ENCODE measurements around the gene EXOSC5. TPM values are rescaled to one million over a fixed set of nuclear protein-coding genes. Genes with fewer than 3 reads are reported as not detected.

Gene EXOSC5
- total RNA-seq, 1 experiment from 2014 or later, result 25.2 TPM

DNA sequence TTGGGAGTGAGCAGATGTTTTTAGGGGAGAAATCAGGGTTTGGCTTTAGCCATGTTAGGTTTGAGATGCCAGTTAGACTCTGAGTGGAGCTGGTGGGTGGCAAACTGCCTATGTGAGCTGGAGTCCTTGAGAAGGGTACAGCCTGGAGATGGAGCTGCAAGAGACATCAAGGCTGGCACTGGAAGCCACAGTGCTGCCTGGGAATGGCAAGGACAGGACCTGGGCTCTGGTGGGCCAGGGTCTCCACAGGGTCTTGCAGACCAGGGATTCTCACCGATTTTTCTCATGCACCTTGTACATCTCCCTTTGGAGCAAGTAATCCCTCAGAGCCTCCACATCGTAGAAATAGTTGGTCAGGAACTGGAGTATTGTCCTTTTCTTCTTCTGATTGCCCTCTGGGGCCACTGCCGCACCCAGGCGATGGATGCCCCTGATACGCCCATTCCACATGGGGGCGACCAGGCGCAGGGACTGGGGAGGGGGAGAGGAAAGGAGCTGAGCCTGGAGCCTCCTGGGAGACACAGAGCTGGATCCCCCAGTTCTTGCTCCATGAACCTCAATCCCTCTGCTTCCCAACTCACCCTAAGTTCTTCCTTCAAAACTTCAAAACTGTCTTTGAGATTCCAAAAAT lies 40.9 kb upstream of the EXOSC5 start:
- CTCF ChIA-PET, result no interaction called here
- no peak for ATAC-seq
- in situ Hi-C loops (cut with HindIII; ENCODE audit: low pct_unique_long_range_greater_than_20kb, low sequenced_read_pairs) (no loop called here), intact Hi-C loops (cut with micrococcal nuclease; ENCODE audit: unreplicated experiment) (no loop called here)
- TF ChIP-seq POLR2AphosphoS5 (IDR thresholded peaks at IDR 0.05; ENCODE audit: low read depth, low read length), result no peak
- TF ChIP-seq, protein P1, sequence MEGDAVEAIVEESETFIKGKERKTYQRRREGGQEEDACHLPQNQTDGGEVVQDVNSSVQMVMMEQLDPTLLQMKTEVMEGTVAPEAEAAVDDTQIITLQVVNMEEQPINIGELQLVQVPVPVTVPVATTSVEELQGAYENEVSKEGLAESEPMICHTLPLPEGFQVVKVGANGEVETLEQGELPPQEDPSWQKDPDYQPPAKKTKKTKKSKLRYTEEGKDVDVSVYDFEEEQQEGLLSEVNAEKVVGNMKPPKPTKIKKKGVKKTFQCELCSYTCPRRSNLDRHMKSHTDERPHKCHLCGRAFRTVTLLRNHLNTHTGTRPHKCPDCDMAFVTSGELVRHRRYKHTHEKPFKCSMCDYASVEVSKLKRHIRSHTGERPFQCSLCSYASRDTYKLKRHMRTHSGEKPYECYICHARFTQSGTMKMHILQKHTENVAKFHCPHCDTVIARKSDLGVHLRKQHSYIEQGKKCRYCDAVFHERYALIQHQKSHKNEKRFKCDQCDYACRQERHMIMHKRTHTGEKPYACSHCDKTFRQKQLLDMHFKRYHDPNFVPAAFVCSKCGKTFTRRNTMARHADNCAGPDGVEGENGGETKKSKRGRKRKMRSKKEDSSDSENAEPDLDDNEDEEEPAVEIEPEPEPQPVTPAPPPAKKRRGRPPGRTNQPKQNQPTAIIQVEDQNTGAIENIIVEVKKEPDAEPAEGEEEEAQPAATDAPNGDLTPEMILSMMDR (IDR thresholded peaks at IDR 0.05), result no peak
- TF ChIP-seq, protein P2, sequence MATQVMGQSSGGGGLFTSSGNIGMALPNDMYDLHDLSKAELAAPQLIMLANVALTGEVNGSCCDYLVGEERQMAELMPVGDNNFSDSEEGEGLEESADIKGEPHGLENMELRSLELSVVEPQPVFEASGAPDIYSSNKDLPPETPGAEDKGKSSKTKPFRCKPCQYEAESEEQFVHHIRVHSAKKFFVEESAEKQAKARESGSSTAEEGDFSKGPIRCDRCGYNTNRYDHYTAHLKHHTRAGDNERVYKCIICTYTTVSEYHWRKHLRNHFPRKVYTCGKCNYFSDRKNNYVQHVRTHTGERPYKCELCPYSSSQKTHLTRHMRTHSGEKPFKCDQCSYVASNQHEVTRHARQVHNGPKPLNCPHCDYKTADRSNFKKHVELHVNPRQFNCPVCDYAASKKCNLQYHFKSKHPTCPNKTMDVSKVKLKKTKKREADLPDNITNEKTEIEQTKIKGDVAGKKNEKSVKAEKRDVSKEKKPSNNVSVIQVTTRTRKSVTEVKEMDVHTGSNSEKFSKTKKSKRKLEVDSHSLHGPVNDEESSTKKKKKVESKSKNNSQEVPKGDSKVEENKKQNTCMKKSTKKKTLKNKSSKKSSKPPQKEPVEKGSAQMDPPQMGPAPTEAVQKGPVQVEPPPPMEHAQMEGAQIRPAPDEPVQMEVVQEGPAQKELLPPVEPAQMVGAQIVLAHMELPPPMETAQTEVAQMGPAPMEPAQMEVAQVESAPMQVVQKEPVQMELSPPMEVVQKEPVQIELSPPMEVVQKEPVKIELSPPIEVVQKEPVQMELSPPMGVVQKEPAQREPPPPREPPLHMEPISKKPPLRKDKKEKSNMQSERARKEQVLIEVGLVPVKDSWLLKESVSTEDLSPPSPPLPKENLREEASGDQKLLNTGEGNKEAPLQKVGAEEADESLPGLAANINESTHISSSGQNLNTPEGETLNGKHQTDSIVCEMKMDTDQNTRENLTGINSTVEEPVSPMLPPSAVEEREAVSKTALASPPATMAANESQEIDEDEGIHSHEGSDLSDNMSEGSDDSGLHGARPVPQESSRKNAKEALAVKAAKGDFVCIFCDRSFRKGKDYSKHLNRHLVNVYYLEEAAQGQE (IDR thresholded peaks at IDR 0.05; ENCODE audit: insufficient read depth in 1 of 2, low read depth in 2 of 2, low read length in 1 of 2), result no peak
- no peak for TF ChIP-seq SIN3A (IDR thresholded peaks at IDR 0.05; ENCODE audit: borderline replicate concordance, insufficient read depth, low read depth, low read length)
- no peak for TF ChIP-seq TCF7L2 (IDR thresholded peaks at IDR 0.05; ENCODE audit: low read depth, low read length)
- Histone ChIP-seq H3K36me3 (ENCODE audit: control insufficient read depth, insufficient read depth, low read length) (no peaks in the 10 kb centered on the region; the same call in 1 of the 2 replicates), H3K4me1 (ENCODE audit: control insufficient read depth, insufficient read depth, low read length) (peaks cover 5% of the 10 kb centered on the region; the same call in 1 of the 2 replicates), H3K9me3 (ENCODE audit: control insufficient read depth, insufficient read depth, low read depth, low read length) (no peaks in the 10 kb centered on the region), H3K4me3 (ENCODE audit: low read depth in 2 of 2, low read length in 2 of 2) (no peak overlapping the region), H3K27ac (ENCODE audit: low read length) (no peak overlapping the region), H3K27me3 (ENCODE audit: control insufficient read depth, insufficient read depth, low read length) (no peaks in the 10 kb centered on the region)
- BruUV-seq (replicated peaks), result no TSS peak
- DNase-seq (ENCODE audit: low read depth, low spot score), result no peak
- POLR2A ChIA-PET, result interaction anchor here (0.6 kb wide), 1 partner anchor 14 kb away, joined by 4 read pairs; no protein-coding TSS in a partner anchor

GRCh38 chr19:41436674-41436951 lies 39.5 kb upstream of the EXOSC5 start:
- no TSS peak for BruUV-seq (replicated peaks)
- ChIA-PET POLR2A (no interaction called here), CTCF (no interaction called here)
- TF ChIP-seq, protein P2 (IDR thresholded peaks at IDR 0.05; ENCODE audit: insufficient read depth in 1 of 2, low read depth in 2 of 2, low read length in 1 of 2), result no peak
- TF ChIP-seq SIN3A (IDR thresholded peaks at IDR 0.05; ENCODE audit: borderline replicate concordance, insufficient read depth, low read depth, low read length) (no peak), TCF7L2 (IDR thresholded peaks at IDR 0.05; ENCODE audit: low read depth, low read length) (no peak), POLR2AphosphoS5 (IDR thresholded peaks at IDR 0.05; ENCODE audit: low read depth, low read length) (no peak)
- TF ChIP-seq, protein P1 (IDR thresholded peaks at IDR 0.05), result no peak
- ATAC-seq (no peak), DNase-seq (ENCODE audit: low read depth, low spot score) (no peak)
- Histone ChIP-seq H3K27ac (ENCODE audit: low read length) (no peak overlapping the region), H3K27me3 (ENCODE audit: control insufficient read depth, insufficient read depth, low read length) (no peaks in the 10 kb centered on the region), H3K4me1 (ENCODE audit: control insufficient read depth, insufficient read depth, low read length) (peaks cover 5% of the 10 kb centered on the region; the same call in 1 of the 2 replicates), H3K9me3 (ENCODE audit: control insufficient read depth, insufficient read depth, low read depth, low read length) (no peaks in the 10 kb centered on the region), H3K4me3 (ENCODE audit: low read depth in 2 of 2, low read length in 2 of 2) (no peak overlapping the region), H3K36me3 (ENCODE audit: control insufficient read depth, insufficient read depth, low read length) (no peaks in the 10 kb centered on the region; the same call in 1 of the 2 replicates)
- intact Hi-C loops (cut with micrococcal nuclease; ENCODE audit: unreplicated experiment), result no loop called here
- in situ Hi-C loops (cut with HindIII; ENCODE audit: low pct_unique_long_range_greater_than_20kb, low sequenced_read_pairs), result no loop called here

Data from Panc1 (cell line).